H1 (cell line): Measurements from ENCODE around the gene NSD2. TPM values are rescaled to one million over a fixed set of nuclear protein-coding genes. Genes with fewer than 3 reads are reported as not detected.
"Not testable (repeated sequence)": the region's sequence is repeated elsewhere in the genome, so short reads cannot be mapped to it uniquely, and the experiment has no call there.

Source experiments
- CTCF ChIA-PET: fragments of 300-600 bp; sonication (Branson Sonifier 250); formaldehyde crosslinking; loops from one replicate; lab custom pipeline; 2021; ENCODE audit not compliant: partially characterized antibody; lab: Charles Lee
- POLR2A ChIA-PET: fragments of 300-600 bp; sonication (Branson Sonifier 250); formaldehyde crosslinking; loops from one replicate; lab custom pipeline; 2021; ENCODE audit warnings: inconsistent platforms; ENCODE audit not compliant: partially characterized antibody; lab: Charles Lee
- DNase-seq, 2 experiments: peaks; one replicate each; pipeline versions ENCODE4 v3.0.0 to v3.0.0-alpha.2; 2010 to 2022; ENCODE audit warnings: low spot score in 2 of 2, low read depth in 1 of 2, mixed read lengths in 1 of 2
- FAIRE-seq: peaks from 2 replicates; lab custom pipeline; 2011; peaks lifted over from hg19 to GRCh38; lab: Jason Lieb, UNC
- H2AFZ ChIP-seq: 2 replicates; pipeline ENCODE4 v1.8.1; 2012; ENCODE audit warnings: low read length, inconsistent platforms
- H2AK5ac ChIP-seq: 2 replicates; pipeline ENCODE4 v1.6.1; 2013; ENCODE audit warnings: low read depth, low read length
- H2BK120ac ChIP-seq: replicated peaks from 2 replicates; pipeline ENCODE3; 2013; ENCODE audit warnings: low read depth, low read length, inconsistent platforms
- H2BK12ac ChIP-seq: 2 replicates; pipeline ENCODE4 v1.6.1; 2013; ENCODE audit warnings: low read depth, low read length
- H2BK15ac ChIP-seq: 2 replicates; pipeline ENCODE4 v1.6.1; 2013; ENCODE audit warnings: low read length
- H2BK20ac ChIP-seq: 2 replicates; pipeline ENCODE4 v1.6.1; 2013; ENCODE audit warnings: low read length
- H2BK5ac ChIP-seq: 2 replicates; pipeline ENCODE4 v1.6.1; 2013; ENCODE audit warnings: low read depth, low read length
- H3K14ac ChIP-seq: 2 replicates; pipeline ENCODE4 v1.6.1; 2013; ENCODE audit warnings: inconsistent platforms; ENCODE audit not compliant: insufficient read length
- H3K18ac ChIP-seq: 2 replicates; pipeline ENCODE4 v1.6.1; 2013; ENCODE audit warnings: low read length; ENCODE audit errors: extremely low read depth
- H3K23ac ChIP-seq: 2 replicates; pipeline ENCODE4 v1.6.1; 2013; ENCODE audit warnings: inconsistent platforms; ENCODE audit not compliant: insufficient read length
- H3K23me2 ChIP-seq: 2 replicates; pipeline ENCODE4 v1.6.1; 2013; ENCODE audit warnings: low read depth, low read length
- H3K27ac ChIP-seq: 2 replicates; pipeline ENCODE4 v1.6.1; 2011; ENCODE audit warnings: low read depth, low read length, inconsistent platforms
- H3K27me3 ChIP-seq, 4 experiments: replicated peaks in 1 of 4; 1 replicate in 1 of 4; 2 replicates in 3 of 4; pipeline versions ENCODE4 v1.6.1 to v1.8.1; 2011 to 2013; ENCODE audit warnings: low read length in 3 of 4, mild to moderate bottlenecking in 3 of 4, inconsistent platforms in 2 of 4, mixed read lengths in 2 of 4, moderate library complexity in 1 of 4; ENCODE audit not compliant: control insufficient read depth in 3 of 4, insufficient read depth in 3 of 4; ENCODE audit errors: extremely low read depth in 1 of 4
- H3K36me3 ChIP-seq, 4 experiments: 2 replicates each; pipeline versions ENCODE4 v1.6.1 to v1.8.1; 2011 to 2013; ENCODE audit warnings: mild to moderate bottlenecking in 4 of 4, low read length in 3 of 4, moderate library complexity in 2 of 4, control low read depth in 1 of 4, inconsistent platforms in 1 of 4; ENCODE audit not compliant: insufficient read depth in 4 of 4, control insufficient read depth in 2 of 4
- H3K4ac ChIP-seq: replicated peaks from 2 replicates; pipeline ENCODE3; 2013; ENCODE audit warnings: low read length, low read depth, mixed read lengths, inconsistent platforms; ENCODE audit not compliant: insufficient read length
- H3K4me1 ChIP-seq, 4 experiments: replicated peaks in 1 of 4; 1 replicate in 1 of 4; 2 replicates in 3 of 4; pipeline versions ENCODE4 v1.6.1 to v1.8.1; 2011 to 2013; ENCODE audit warnings: low read length in 3 of 4, inconsistent platforms in 2 of 4, mixed read lengths in 1 of 4; ENCODE audit not compliant: insufficient read depth in 4 of 4, control insufficient read depth in 3 of 4
- H3K4me2 ChIP-seq, 2 experiments: 2 replicates each; pipeline versions ENCODE4 v1.6.1 to v1.8.1; 2011 to 2013; ENCODE audit warnings: low read depth in 2 of 2, low read length in 2 of 2, control low read depth in 1 of 2, inconsistent platforms in 1 of 2, mild to moderate bottlenecking in 1 of 2; ENCODE audit not compliant: insufficient read depth in 1 of 2
- H3K4me3 ChIP-seq, 4 experiments: fragments of 200-600, 300-600 bp in 1 of 4; sonication (generic), shearing (Covaris generic), sonication (Bioruptor Twin) in 1 of 4; 2 replicates each; pipeline versions ENCODE4 v1.5.1 to v1.8.1; 2011 to 2016; ENCODE audit warnings: low read length in 4 of 4, low read depth in 3 of 4, control low read depth in 2 of 4, inconsistent platforms in 2 of 4, mild to moderate bottlenecking in 2 of 4, mixed read lengths in 1 of 4, moderate library complexity in 1 of 4; ENCODE audit not compliant: insufficient read depth in 2 of 4; ENCODE audit errors: extremely low read depth in 1 of 4
- H3K56ac ChIP-seq: replicated peaks from 2 replicates; pipeline ENCODE3; 2013; ENCODE audit warnings: low read depth, mild to moderate bottlenecking, mixed read lengths, low read length, inconsistent platforms; ENCODE audit not compliant: insufficient read length
- H3K79me1 ChIP-seq: 2 replicates; pipeline ENCODE4 v1.6.1; 2013; ENCODE audit warnings: low read depth, low read length, control low read depth
- H3K79me2 ChIP-seq, 2 experiments: 2 replicates each; pipeline versions ENCODE4 v1.6.1 to v1.8.1; 2012 to 2013; ENCODE audit warnings: low read length in 2 of 2, mild to moderate bottlenecking in 2 of 2, inconsistent platforms in 1 of 2; ENCODE audit not compliant: insufficient read depth in 2 of 2, control insufficient read depth in 1 of 2
- H3K9ac ChIP-seq, 4 experiments: replicated peaks in 1 of 4; 1 replicate in 1 of 4; 2 replicates in 3 of 4; pipeline versions ENCODE4 v1.6.1 to v1.8.1; 2011 to 2013; ENCODE audit warnings: low read depth in 3 of 4, low read length in 3 of 4, control low read depth in 2 of 4, mild to moderate bottlenecking in 2 of 4, moderate library complexity in 2 of 4, inconsistent platforms in 1 of 4; ENCODE audit errors: extremely low read depth in 1 of 4
- H3K9me3 ChIP-seq, 2 experiments: 2 replicates each; pipeline versions ENCODE4 v1.6.1 to v1.8.1; 2012 to 2013; ENCODE audit warnings: mild to moderate bottlenecking in 2 of 2, moderate library complexity in 2 of 2, control low read depth in 1 of 2, inconsistent platforms in 1 of 2, low read depth in 1 of 2, low read length in 1 of 2, mixed read lengths in 1 of 2; ENCODE audit not compliant: insufficient read depth in 2 of 2
- H4K20me1 ChIP-seq, 2 experiments: replicated peaks in 1 of 2; 2 replicates each; pipeline versions ENCODE3 to v1.8.1; 2011 to 2013; ENCODE audit warnings: inconsistent platforms in 2 of 2, low read length in 2 of 2, mild to moderate bottlenecking in 1 of 2; ENCODE audit not compliant: insufficient read depth in 2 of 2, control insufficient read depth in 1 of 2
- H4K5ac ChIP-seq: 2 replicates; pipeline ENCODE4 v1.6.1; 2013; ENCODE audit warnings: low read length, low read depth, mixed read lengths, inconsistent platforms; ENCODE audit not compliant: insufficient read length
- H4K8ac ChIP-seq: 2 replicates; pipeline ENCODE4 v1.8.0; 2013; ENCODE audit warnings: mild to moderate bottlenecking, moderate library complexity, low read length, inconsistent platforms; ENCODE audit not compliant: insufficient read depth; ENCODE audit errors: extremely low read depth
- H4K91ac ChIP-seq: replicated peaks from 2 replicates; pipeline ENCODE3; 2013; ENCODE audit warnings: low read length, mixed read lengths, inconsistent platforms; ENCODE audit not compliant: insufficient read length
- WGBS, 2 experiments: shearing (Covaris generic) in 1 of 2; methylation state at CpG; one replicate each; pipeline versions ENCODE4 v1.1.6 to v1.1.7; 2013 to 2015; ENCODE audit warnings: low lambda C conversion rate in 2 of 2, mixed read lengths in 2 of 2, inconsistent platforms in 1 of 2, low coverage in 1 of 2, missing lambda C conversion rate in 1 of 2; ENCODE audit not compliant: insufficient replicate concordance in 2 of 2, insufficient coverage in 1 of 2, insufficient read length in 1 of 2; ENCODE audit errors: extremely low coverage in 1 of 2, missing lambda C conversion rate in 1 of 2; 5-methylcytosine and 5-hydroxymethylcytosine counted together
- polyA plus RNA-seq, 7 experiments: library from polyadenylated mRNA; depleted of rRNA in 3 of 7; stranded (reverse) in 5 of 7; unstranded in 2 of 7; fragments of >200 nt in 5 of 7; fragments of 200-250 nt in 2 of 7; gene quantifications; 1 replicate in 5 of 7; 2 replicates in 1 of 7; 4 replicates in 1 of 7; pipeline versions ENCODE4 v1.2.1 to v1.2.3, GENCODE V29; 2011 to 2013; ENCODE audit warnings: missing spikeins in 2 of 7, mixed read lengths in 2 of 7
- total RNA-seq: library from RNA; stranded (reverse); fragmentation: NEBNext Ultra II Directional; extraction: Animal tissue kit (Norgen Biotek cat#: 25700); gene quantifications from 2 replicates; pipeline ENCODE4 v1.2.1, GENCODE V29; 2021

NSD2 gene
- total and polyA plus RNA-seq, 2 of the 8 experiments (the other 6 are each of a cell fraction or from before 2014, with no cell fraction given) = 26.7 to 129 TPM

- H2BK5ac ChIP-seq, POLR2A ChIA-PET, H4K91ac ChIP-seq, H4K8ac ChIP-seq, H3K27ac ChIP-seq, H3K9me3 ChIP-seq, H3K79me1 ChIP-seq, H3K18ac ChIP-seq, H4K5ac ChIP-seq, H2AK5ac ChIP-seq, H3K79me2 ChIP-seq, FAIRE-seq, H3K23me2 ChIP-seq, H3K23ac ChIP-seq, H3K4me2 ChIP-seq, H2BK20ac ChIP-seq, H3K4me3 ChIP-seq, H4K20me1 ChIP-seq, H3K27me3 ChIP-seq, H2AFZ ChIP-seq, H3K9ac ChIP-seq, H2BK15ac ChIP-seq, H2BK120ac ChIP-seq, H3K4ac ChIP-seq, H3K14ac ChIP-seq, H2BK12ac ChIP-seq, H3K56ac ChIP-seq, H3K4me1 ChIP-seq, DNase-seq: not testable (repeated sequence)
- WGBS, 2 experiments = 95% methylated on average over 8 of the region's 8 CpGs; no CpG with 5 or more reads in 1 of the 2 experiments
- peaks cover 0 to 24% (median 11%) of the 10 kb centered on the region in 4 experiments; a peak in 5 of 8 replicates for H3K36me3 ChIP-seq
- CTCF ChIA-PET = interaction anchor here (0.6 to 1.8 kb wide), 2 partner anchors 63 to 83 kb away, joined by 3 to 8 read pairs; no protein-coding TSS in a partner anchor
Observed at GRCh38 chr4:1835836-1836235, 35.4 kb upstream of the NSD2 start.
